NCI-H1092 treated with DMSO at 0.1 percent for 48 hours (cell line): ENCODE measurements around the gene IRF3.

Source experiments
- DNase-seq: peaks from one replicate; lab custom pipeline; 2025; lab: John Stamatoyannopoulos, UW

The IRF3 gene

GRCh38 chr19:49616945-49617344 is 48.7 kb downstream of the IRF3 start:
- no peak for DNase-seq

GRCh38 chr19:49616532-49616931 is 49.1 kb downstream of the IRF3 start:
- DNase-seq, result no peak

GRCh38 chr19:49615861-49616260 is 49.8 kb downstream of the IRF3 start:
- DNase-seq, result no peak

GRCh38 chr19:49614096-49614833 is 51.4 kb downstream of the IRF3 start:
- no peak for DNase-seq

- no peak for DNase-seq
Observed at GRCh38 chr19:49613374-49613773, 52.3 kb downstream of the IRF3 start.
